ENCODE measurements around the gene EWSR1. TPM values are rescaled to one million over a fixed set of nuclear protein-coding genes. Genes with fewer than 3 reads are reported as not detected.

EWSR1 gene
- total and polyA plus RNA-seq, 2 of the 4 experiments (the other 2 are of a cell fraction): 243 to 518 TPM

GRCh38 chr22:29310863-29311339, 42.8 kb downstream of the EWSR1 start (continued):
- TF ChIP-seq CTCF (conservative IDR thresholded peaks at IDR 0.05; ENCODE audit: low read depth, low read length): no peak

- Histone ChIP-seq H4K91ac (ENCODE audit: insufficient read depth, low read depth, low read length) (no peak overlapping the region), H2BK120ac (ENCODE audit: low read depth, low read length) (no peak overlapping the region), H2BK20ac (ENCODE audit: low read depth, low read length) (no peak overlapping the region), H3K4me2 (ENCODE audit: low read depth, low read length) (no peak overlapping the region; the same call in 1 of the 2 replicates), H3K9me1 (ENCODE audit: insufficient read depth, low read length) (peaks cover 5% of the 10 kb centered on the region; the same call in 1 of the 2 replicates), H2BK5ac (ENCODE audit: low read depth, low read length, poor library complexity, severe bottlenecking) (no peak overlapping the region), H3K23ac (ENCODE audit: low read depth, low read length) (no peak overlapping the region), H2AK9ac (replicated peaks; ENCODE audit: low read depth, low read length, poor library complexity) (peak overlapping the region; percentile 96), H4K20me1 (ENCODE audit: insufficient read depth, low read length) (peaks cover 34% of the 10 kb centered on the region), H3K9ac (ENCODE audit: low read depth, low read length) (no peak overlapping the region), H3K36me3 (ENCODE audit: control insufficient read depth, insufficient read depth, low read length) (peaks cover 2% of the 10 kb centered on the region; the same call in 1 of the 2 replicates), H2AFZ (replicated peaks; ENCODE audit: low read length, poor library complexity) (peak overlapping the region; percentile 87), H3K27me3 (ENCODE audit: control insufficient read depth, insufficient read depth, low read length) (peaks cover 34% of the 10 kb centered on the region), H4K8ac (ENCODE audit: low read depth in 2 of 2, low read length in 2 of 2) (no peak overlapping the region), H3K56ac (ENCODE audit: extremely low read depth, insufficient read depth, low read length) (no peak overlapping the region), H3K27ac (ENCODE audit: insufficient read depth, low read length) (0 out of 2 replicates have a peak overlapping the region, but pooled peaks have one; percentile 33), H3K79me1 (ENCODE audit: low read depth in 1 of 2, low read length in 2 of 2) (peaks cover 8 to 42% of the 10 kb centered on the region in 2 experiments; a peak in 3 of 4 replicates), H3K4me1 (ENCODE audit: control insufficient read depth, insufficient read depth, low read length) (peaks cover 15% of the 10 kb centered on the region), H2AK5ac (ENCODE audit: low read depth, low read length) (peak overlapping the region; percentile 72; the same call in 1 of the 2 replicates), H3K14ac (replicated peaks; ENCODE audit: low read depth, low read length) (no peak overlapping the region), H3K18ac (ENCODE audit: low read depth, low read length) (no peak overlapping the region), H3K4ac (ENCODE audit: low read depth, low read length) (no peak overlapping the region), H4K5ac (ENCODE audit: low read depth, low read length) (no peak overlapping the region), H3K9me3 (ENCODE audit: control insufficient read depth, insufficient read depth, low read length) (no peaks in the 10 kb centered on the region), H3K4me3 (ENCODE audit: insufficient read depth, low read depth, low read length) (no peak overlapping the region), H2BK15ac (ENCODE audit: low read depth, low read length) (no peak overlapping the region)
- in situ Hi-C loops (cut with MboI; ENCODE audit: low sequenced_read_pairs): no loop called here
- POLR2A ChIA-PET (ENCODE audit: unreplicated experiment): interaction anchor here (0.5 kb wide), 2 partner anchors 40 to 62 kb away, joined by 3 to 7 read pairs; no protein-coding TSS in a partner anchor
- dilution Hi-C loops (cut with HindIII; ENCODE audit: low sequenced_read_pairs, unreplicated experiment): no loop called here
- intact Hi-C loops (cut with micrococcal nuclease): no loop called here
- CTCF ChIA-PET: no interaction called here
- no peak for DNase-seq
- WGBS, 2 experiments (ENCODE audit: extremely low coverage in 2 of 2, insufficient read length in 1 of 2): 69% methylated on average over 39 of the region's 50 CpGs; no CpG with 5 or more reads in 1 of the 2 experiments
- BruUV-seq (replicated peaks): no TSS peak
- ATAC-seq (ENCODE audit: low read depth): no peak
- TF ChIP-seq USF2 (IDR thresholded peaks at IDR 0.05; ENCODE audit: low read depth, low read length): no peak
- no peak for TF ChIP-seq POLR2A (IDR thresholded peaks at IDR 0.05; ENCODE audit: low read depth, low read length)
- TF ChIP-seq MXI1 (IDR thresholded peaks at IDR 0.05; ENCODE audit: borderline replicate concordance, low read depth, low read length): no peak
- no peak for TF ChIP-seq RAD21 (IDR thresholded peaks at IDR 0.05; ENCODE audit: low read length)
- no peak for TF ChIP-seq MAZ (IDR thresholded peaks at IDR 0.05; ENCODE audit: borderline replicate concordance, low read depth, low read length)
- TF ChIP-seq CEBPB (IDR thresholded peaks at IDR 0.05; ENCODE audit: low read depth, low read length): no peak
- no peak for TF ChIP-seq CHD1 (IDR thresholded peaks at IDR 0.05; ENCODE audit: low read depth, low read length)
- TF ChIP-seq RFX5 (IDR thresholded peaks at IDR 0.05; ENCODE audit: low read depth, low read length): no peak
- no peak for TF ChIP-seq SMC3 (IDR thresholded peaks at IDR 0.05; ENCODE audit: low read depth, low read length)
- TF ChIP-seq FOS (IDR thresholded peaks at IDR 0.05; ENCODE audit: low read depth, low read length): no peak
- no peak for TF ChIP-seq NFE2L2 (IDR thresholded peaks at IDR 0.05; ENCODE audit: low read depth, low read length)
Observed at GRCh38 chr22:29311464-29312217, 43.6 kb downstream of the EWSR1 start.

All from IMR-90 (cell line).